Heart right ventricle (tissue), 16 donors: ENCODE results near the gene PLEKHO2. TPM values are rescaled to one million over a fixed set of nuclear protein-coding genes. Genes with fewer than 3 reads are reported as not detected.

Source experiments
- ATAC-seq, 8 donors: fragments of 200-7000 bp; cut with Tn5 transposase; one replicate each; pipeline ENCODE4 v1.9.1; 2020; ENCODE audit warnings: mild to moderate bottlenecking in 8 of 8, moderate library complexity in 8 of 8, moderate number of reproducible peaks in 1 of 8
- DNase-seq, 2 donors: peaks; one replicate each; pipeline ENCODE4 v3.0.0-alpha.2; 2020
- H3K27ac ChIP-seq, 10 donors: fragments of 200-600 bp; sonication (generic) in 2 of 10; one replicate each; pipeline versions ENCODE4 v1.5.0 to v1.8.0; 2020 to 2022; ENCODE audit warnings: mild to moderate bottlenecking in 3 of 10
- H3K27me3 ChIP-seq, 7 donors: fragments of 200-600 bp; one replicate each; pipeline ENCODE4 v1.8.0; 2021 to 2022; ENCODE audit warnings: mild to moderate bottlenecking in 2 of 7
- H3K36me3 ChIP-seq, 9 donors: fragments of 200-600 bp; sonication (generic) in 1 of 9; one replicate each; pipeline versions ENCODE4 v1.5.0 to v1.8.0; 2020 to 2022; ENCODE audit warnings: mild to moderate bottlenecking in 2 of 9
- H3K4me1 ChIP-seq, 9 donors: fragments of 200-600 bp; sonication (generic) in 1 of 9; one replicate each; pipeline versions ENCODE4 v1.5.0 to v1.8.0; 2020 to 2022; ENCODE audit warnings: mild to moderate bottlenecking in 4 of 9
- H3K4me3 ChIP-seq, 10 donors: fragments of 200-600 bp; sonication (generic) in 2 of 10; one replicate each; pipeline versions ENCODE4 v1.5.0 to v1.8.0; 2020 to 2022; ENCODE audit warnings: mild to moderate bottlenecking in 7 of 10, moderate library complexity in 2 of 10
- H3K9me3 ChIP-seq, 11 donors: fragments of 200-600 bp in 10 of 11; sonication (generic) in 2 of 11; one replicate each; pipeline versions ENCODE4 v1.5.0 to v1.8.0; 2013 to 2022; ENCODE audit warnings: mild to moderate bottlenecking in 2 of 11, control low read depth in 1 of 11, moderate library complexity in 1 of 11
- WGBS, 2 donors: extraction: QIAGEN DNeasy Blood & Tissue Kit; methylation state at CpG; one replicate each; pipeline ENCODE4 v1.1.7; 2013; ENCODE audit warnings: inconsistent platforms in 1 of 2; 5-methylcytosine and 5-hydroxymethylcytosine counted together
- intact Hi-C, 10 donors: fragments of 100-400 bp; cut with DNase I; formaldehyde crosslinking; loops; one replicate each; pipeline versions ENCODE4 v1.11.1 to v1.14.2; 2022
- polyA plus RNA-seq, 2 donors: library from polyadenylated mRNA; stranded (reverse); fragments of 200-250 nt; gene quantifications; one replicate each; pipeline ENCODE4 v1.2.3, GENCODE V29; 2013
- total RNA-seq, 10 donors: library from RNA; stranded (reverse); fragmentation: NEBNext Ultra II Directional in 3 of 10; extraction: Animal tissue kit (Norgen Biotek cat#: 25700) in 3 of 10; gene quantifications; one replicate each; pipeline versions ENCODE4 v1.2.1 to v1.2.4, GENCODE V29; 2021 to 2023
- TF ChIP-seq, protein P1 (sequence below), 9 donors: fragments of 200-600 bp; sonication (generic) in 2 of 9; IDR thresholded peaks; one replicate each; pipeline versions ENCODE4 v1.5.0 to v1.8.0; 2021 to 2022; ENCODE audit warnings: antibody characterized with exemption in 9 of 9, mild to moderate bottlenecking in 5 of 9, moderate library complexity in 1 of 9
- donor health status: Arrhythmogenic right ventricular cardiomyopathy.
- donor health status: ischemic (EF 13 %, LVEDD 7.1; RV severe dilation, severe dysfunction).
- donor health status: healthy with polysubstance abuse.
- donor health status: DM: no; HTN: yes; CAD: no.
- donor health status: DM: no; HTN: no; CAD: no.
- donor health status: ischemic (EF 25% LVEDD 6.9; RV normal size, moderate dysfunction).
- donor health status: ischemic (EF 25% LVEDD 5.7; RV mildly dilated, moderate dysfunction).
- donor health status: healthy.
- donor health status: DM: yes; HTN: yes; CAD: no.
- donor health status: Ischemic cardiomyopathy.
- donor health status: ischemic (EF 35%, LVEDD 5.7; RV mildly dilated, moderate dysfunction).
- donor health status: nonischemic (EF 11% LVEDD 7.7; RV severe dilation, severe dysfunction).
- donor health status: DM: yes; HTN: yes; CAD: no.
- donor health status: PGD.
- donor health status: ischemic (EF 29% LVEDD 5.4; RV normal size, mild dysfunction).
- donor health status: nonischemic (EF 23%, LVEDD 6.1; RV moderate dilation, normal function).

The PLEKHO2 gene
- total and polyA plus RNA-seq, 12 donors: 5.9 to 24.2 (median 9.7) TPM

DNA sequence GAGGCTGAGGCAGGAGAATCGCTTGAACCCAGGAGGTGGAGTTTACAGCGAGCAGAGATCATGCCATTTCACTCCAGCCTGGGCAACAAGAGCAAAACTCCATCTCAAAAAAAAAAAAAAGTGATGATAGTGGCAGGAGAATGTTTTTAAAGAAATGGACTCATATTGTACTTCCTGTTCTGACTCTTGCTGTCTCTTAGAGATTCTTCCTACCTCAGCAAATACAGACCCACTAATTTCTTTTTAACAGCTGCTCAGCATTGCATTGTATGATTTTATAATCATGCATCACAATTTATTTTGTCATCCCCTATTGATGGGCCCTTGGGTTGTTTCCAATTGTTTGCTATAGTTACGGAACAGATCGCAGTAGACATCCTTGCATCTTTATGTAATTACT is 61.1 kb downstream of the PLEKHO2 start:
- Histone ChIP-seq H3K27ac (peak overlapping the region in 1 of 10 donors; percentile 58), H3K36me3 (no peaks in the 10 kb centered on the region), H3K4me1 (peaks cover 4 to 62% (median 12%) of the 10 kb centered on the region in 9 donors), H3K27me3 (no peaks in the 10 kb centered on the region), H3K9me3 (peaks cover 0 to 21% (median 10%) of the 10 kb centered on the region in 11 donors), H3K4me3 (no peak overlapping the region)
- TF ChIP-seq, protein P1, sequence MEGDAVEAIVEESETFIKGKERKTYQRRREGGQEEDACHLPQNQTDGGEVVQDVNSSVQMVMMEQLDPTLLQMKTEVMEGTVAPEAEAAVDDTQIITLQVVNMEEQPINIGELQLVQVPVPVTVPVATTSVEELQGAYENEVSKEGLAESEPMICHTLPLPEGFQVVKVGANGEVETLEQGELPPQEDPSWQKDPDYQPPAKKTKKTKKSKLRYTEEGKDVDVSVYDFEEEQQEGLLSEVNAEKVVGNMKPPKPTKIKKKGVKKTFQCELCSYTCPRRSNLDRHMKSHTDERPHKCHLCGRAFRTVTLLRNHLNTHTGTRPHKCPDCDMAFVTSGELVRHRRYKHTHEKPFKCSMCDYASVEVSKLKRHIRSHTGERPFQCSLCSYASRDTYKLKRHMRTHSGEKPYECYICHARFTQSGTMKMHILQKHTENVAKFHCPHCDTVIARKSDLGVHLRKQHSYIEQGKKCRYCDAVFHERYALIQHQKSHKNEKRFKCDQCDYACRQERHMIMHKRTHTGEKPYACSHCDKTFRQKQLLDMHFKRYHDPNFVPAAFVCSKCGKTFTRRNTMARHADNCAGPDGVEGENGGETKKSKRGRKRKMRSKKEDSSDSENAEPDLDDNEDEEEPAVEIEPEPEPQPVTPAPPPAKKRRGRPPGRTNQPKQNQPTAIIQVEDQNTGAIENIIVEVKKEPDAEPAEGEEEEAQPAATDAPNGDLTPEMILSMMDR (IDR thresholded peaks at IDR 0.05): no peak
- intact Hi-C loops: loop anchor here in 1 of 10 donors (10.0 kb wide), 1 partner anchor 58 kb away; the partner anchor contains the start of gene PLEKHO2
- DNase-seq (no peak), ATAC-seq (no peak)
- 88% methylated on average over 4 of the region's 4 CpGs for WGBS, 2 donors

DNA sequence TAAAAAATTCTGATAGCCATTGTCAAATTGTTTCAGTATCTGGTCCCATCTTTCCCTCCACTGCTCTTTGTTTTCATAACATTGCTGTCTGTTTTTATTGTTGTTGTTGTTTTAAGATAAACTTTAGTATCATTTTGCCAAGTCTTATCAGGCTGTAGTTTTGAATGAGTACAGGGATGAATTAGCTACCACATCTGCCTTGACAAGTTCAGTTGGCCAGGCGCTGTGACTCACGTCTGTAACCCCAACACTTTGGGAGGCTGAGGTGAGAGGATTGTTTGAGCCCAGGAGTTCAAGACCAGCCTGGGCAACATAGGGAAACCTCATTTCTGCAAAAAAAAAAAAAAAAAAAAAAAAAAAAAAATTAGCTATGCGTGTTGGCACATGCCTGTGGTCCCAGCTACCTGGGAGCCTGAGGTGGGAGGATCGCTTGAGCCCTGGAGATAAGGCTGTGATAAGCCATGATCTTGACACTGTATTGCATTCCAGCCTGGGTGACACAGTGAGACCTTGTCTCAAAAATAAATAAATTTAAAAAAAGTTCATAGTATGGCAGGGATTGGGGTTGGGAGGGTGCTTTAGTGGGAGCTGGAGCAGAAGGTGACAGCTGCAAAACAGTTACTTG is 61.7 kb downstream of the PLEKHO2 start:
- intact Hi-C loops: loop anchor here in 1 of 10 donors (10.0 kb wide), 1 partner anchor 59 kb away; the partner anchor contains the start of gene PLEKHO2
- no peak for DNase-seq
- no peak for ATAC-seq
- TF ChIP-seq, protein P1 (IDR thresholded peaks at IDR 0.05): no peak
- H3K36me3 ChIP-seq: no peaks in the 10 kb centered on the region
- peaks cover 0 to 56% (median 7%) of the 10 kb centered on the region in 9 donors for H3K4me1 ChIP-seq
- no peak overlapping the region for H3K4me3 ChIP-seq
- peaks cover 0 to 21% (median 10%) of the 10 kb centered on the region in 11 donors for H3K9me3 ChIP-seq
- WGBS, 2 donors: 84 to 87% methylated on average over 4 of the region's 4 CpGs
- H3K27me3 ChIP-seq: no peaks in the 10 kb centered on the region
- H3K27ac ChIP-seq: no peak overlapping the region

DNA sequence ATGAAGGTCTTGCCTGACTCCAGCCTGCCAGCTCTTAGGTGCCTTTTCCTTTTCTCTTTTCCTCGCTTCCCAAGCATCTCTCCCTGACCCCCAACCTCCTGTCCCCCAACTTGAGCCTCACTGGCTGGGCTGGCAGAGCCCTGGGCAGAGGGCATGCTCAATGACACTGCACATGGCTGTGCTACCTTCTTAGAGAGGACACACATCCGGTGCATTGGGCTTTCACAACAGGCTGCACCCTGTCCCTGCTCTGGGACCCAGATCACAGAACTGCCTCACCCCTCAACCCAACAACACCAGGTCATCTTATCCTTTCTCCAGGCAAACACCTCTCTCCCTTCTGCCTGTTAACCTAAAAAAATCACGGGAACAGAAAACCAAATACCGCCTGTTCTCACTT is 62.5 kb downstream of the PLEKHO2 start:
- ATAC-seq: no peak
- 90 to 92% methylated on average over 4 of the region's 4 CpGs for WGBS, 2 donors
- intact Hi-C loops: loop anchor here in 2 of 10 donors (2.0 to 10.0 kb wide), 2 partner anchors 59 to 173 kb away; partner anchors contain the start of gene PLEKHO2 (in 1 of the 2)

DNA sequence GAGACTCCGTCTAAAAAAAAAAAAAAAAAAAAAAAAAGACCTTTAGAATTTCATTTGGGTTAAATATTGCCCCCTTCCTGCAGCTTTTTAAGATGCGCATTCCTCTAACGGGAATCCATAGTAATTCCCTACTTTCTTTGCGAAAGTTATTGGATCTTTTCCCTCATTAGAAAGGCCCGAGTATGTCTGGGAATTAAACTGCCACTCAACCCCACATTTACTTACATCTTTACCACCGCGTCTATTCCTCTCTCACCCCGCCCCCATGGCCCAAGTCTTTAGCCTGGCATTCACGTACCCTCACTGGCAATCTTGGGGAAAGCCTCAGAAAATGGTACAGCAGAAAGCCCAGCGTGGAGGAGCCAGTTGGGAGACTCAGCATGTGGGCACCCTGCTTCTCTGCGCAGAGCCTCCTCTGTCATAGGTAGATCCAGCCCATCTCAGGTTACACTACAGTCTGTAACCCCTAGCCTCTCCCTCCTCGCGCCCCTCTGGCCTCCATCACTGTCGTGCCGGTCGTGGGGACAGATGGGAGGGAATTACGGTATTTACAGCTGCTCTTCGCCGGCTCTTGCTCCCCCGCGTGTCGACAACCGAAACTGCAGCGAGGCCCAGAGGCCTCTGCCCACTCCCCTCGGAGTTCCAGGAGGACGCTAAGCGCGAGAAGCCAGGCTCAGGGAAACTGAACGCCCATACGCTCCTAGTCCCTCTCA is 63.6 kb downstream of the PLEKHO2 start:
- Histone ChIP-seq H3K4me3 (peak overlapping the region in 9 of 10 donors; percentile 12 to 52 (median 43)), H3K4me1 (peaks cover 0 to 45% (median 7%) of the 10 kb centered on the region in 9 donors), H3K36me3 (no peaks in the 10 kb centered on the region), H3K27me3 (peaks cover 0 to 4% (median 0%) of the 10 kb centered on the region in 7 donors), H3K27ac (peak overlapping the region in 3 of 10 donors; percentile 19 to 54 (median 49)), H3K9me3 (peaks cover 0 to 19% (median 10%) of the 10 kb centered on the region in 11 donors)
- TF ChIP-seq, protein P1 (IDR thresholded peaks at IDR 0.05): peak; percentile 80 to 96 (median 92)
- peak; percentile 84 to 87 for DNase-seq
- ATAC-seq: peak; percentile 88 to 95 (median 93)
- WGBS, 2 donors: 15 to 16% methylated on average over 29 to 30 of the region's 30 CpGs
- intact Hi-C loops: loop anchor here (1.0 to 10.0 kb wide), 9 partner anchors 60 to 218 kb away; partner anchors contain the start of gene PLEKHO2 (in 2 of the 10)

More for the DNA sequence above, 62.5 kb downstream of the PLEKHO2 start:
- Histone ChIP-seq H3K36me3 (no peaks in the 10 kb centered on the region), H3K4me3 (no peak overlapping the region), H3K27me3 (no peaks in the 10 kb centered on the region), H3K27ac (peak overlapping the region in 1 of 10 donors; percentile 20), H3K4me1 (peaks cover 0 to 48% (median 7%) of the 10 kb centered on the region in 9 donors), H3K9me3 (peaks cover 0 to 21% (median 10%) of the 10 kb centered on the region in 11 donors)
- no peak for DNase-seq
- TF ChIP-seq, protein P1 (IDR thresholded peaks at IDR 0.05): no peak
